Lung (tissue), 12 donors: ENCODE results near the gene MED23. TPM values are rescaled to one million over a fixed set of nuclear protein-coding genes. Genes with fewer than 3 reads are reported as not detected.

ENCODE experiments used
- ATAC-seq: fragments of 200-7000 bp; cut with Tn5 transposase; one replicate; pipeline ENCODE4 v1.9.1; 2020; ENCODE audit warnings: moderate number of reproducible peaks; ENCODE audit not compliant: insufficient read depth, low FRiP score
- DNase-seq, 3 donors: peaks; one replicate each; pipeline ENCODE4 v3.0.0-alpha.2; 2013 to 2017
- H3K27ac ChIP-seq, 2 donors: one replicate each; pipeline ENCODE4 v1.5.1; 2013; ENCODE audit warnings: mild to moderate bottlenecking in 2 of 2, moderate library complexity in 2 of 2, control low read depth in 1 of 2, inconsistent platforms in 1 of 2, low read depth in 1 of 2, low read length in 1 of 2
- H3K27me3 ChIP-seq, 3 donors: one replicate each; pipeline ENCODE4 v1.5.1; 2013; ENCODE audit warnings: low read length in 2 of 3; ENCODE audit not compliant: control insufficient read depth in 3 of 3, insufficient read depth in 3 of 3
- H3K36me3 ChIP-seq, 4 donors: one replicate each; pipeline ENCODE4 v1.5.1; 2013; ENCODE audit warnings: low read length in 4 of 4, mild to moderate bottlenecking in 1 of 4, moderate library complexity in 1 of 4; ENCODE audit not compliant: control insufficient read depth in 4 of 4, insufficient read depth in 4 of 4
- H3K4me1 ChIP-seq, 5 donors: one replicate each; pipeline ENCODE4 v1.5.1; 2013; ENCODE audit warnings: low read length in 5 of 5, mild to moderate bottlenecking in 2 of 5, moderate library complexity in 1 of 5; ENCODE audit not compliant: control insufficient read depth in 5 of 5, insufficient read depth in 5 of 5
- H3K4me3 ChIP-seq: one replicate; pipeline ENCODE4 v1.5.1; 2013; ENCODE audit warnings: mild to moderate bottlenecking, control low read depth, moderate library complexity
- H3K9ac ChIP-seq, 2 donors: one replicate each; pipeline ENCODE4 v1.5.1; 2013; ENCODE audit warnings: low read length in 2 of 2, control low read depth in 1 of 2; ENCODE audit not compliant: insufficient read depth in 1 of 2
- H3K9me3 ChIP-seq, 4 donors: one replicate each; pipeline ENCODE4 v1.5.1; 2013; ENCODE audit warnings: low read length in 3 of 4, mild to moderate bottlenecking in 1 of 4, moderate library complexity in 1 of 4; ENCODE audit not compliant: control insufficient read depth in 4 of 4, insufficient read depth in 3 of 4
- CTCF ChIP-seq: IDR thresholded peaks from 2 replicates; pipeline ENCODE4 v1.5.1; 2012; ENCODE audit warnings: mild to moderate bottlenecking; ENCODE audit errors: control extremely low read depth, extremely low read depth
- WGBS, 2 donors: extraction: QIAGEN DNeasy Blood & Tissue Kit; methylation state at CpG; one replicate each; pipeline ENCODE4 v1.1.7; 2013; 5-methylcytosine and 5-hydroxymethylcytosine counted together
- polyA plus RNA-seq, 2 donors: library from polyadenylated mRNA; stranded (reverse); fragments of 200-250 nt; gene quantifications; one replicate each; pipeline ENCODE4 v1.2.1, GENCODE V29; 2013
- total RNA-seq, 2 donors: library from RNA; depleted of rRNA in 1 of 2; stranded (reverse); fragments of >200 nt in 1 of 2; gene quantifications; one replicate each; pipeline ENCODE4 v1.2.1, GENCODE V29; 2014 to 2021
- donor health status: control.
- donor health status: control.
- donor health status: Bipolar disorder and iron deficiency.
- donor health status: healthy.
- donor health status: DM: yes; HTN: yes; CAD: no.

Gene MED23
- total and polyA plus RNA-seq, 4 donors: 8.7 to 69.0 (median 18.5) TPM

GRCh38 chr6:131645846-131646245 lies 17.8 kb upstream of the MED23 start:
- no peak for DNase-seq
- no peak overlapping the region for H3K27ac ChIP-seq
- H3K27me3 ChIP-seq: no peaks in the 10 kb centered on the region
- no peaks in the 10 kb centered on the region for H3K4me1 ChIP-seq
- WGBS, 2 donors: 91 to 96% methylated on average over 2 of the region's 2 CpGs
- no peak for ATAC-seq
- H3K36me3 ChIP-seq: no peaks in the 10 kb centered on the region
- H3K4me3 ChIP-seq: no peak overlapping the region
- TF ChIP-seq CTCF: no peak
- H3K9me3 ChIP-seq: no peaks in the 10 kb centered on the region
- no peak overlapping the region for H3K9ac ChIP-seq

GRCh38 chr6:131644921-131645320 lies 16.9 kb upstream of the MED23 start:
- Histone ChIP-seq H3K9ac (no peak overlapping the region), H3K36me3 (no peaks in the 10 kb centered on the region), H3K9me3 (no peaks in the 10 kb centered on the region), H3K27me3 (no peaks in the 10 kb centered on the region), H3K4me3 (no peak overlapping the region), H3K27ac (no peak overlapping the region), H3K4me1 (no peaks in the 10 kb centered on the region)
- ATAC-seq: no peak
- no peak for TF ChIP-seq CTCF
- no peak for DNase-seq
- 85 to 91% methylated on average over 1 of the region's 1 CpG for WGBS, 2 donors

- no peak for DNase-seq
- TF ChIP-seq CTCF: no peak
- H3K9me3 ChIP-seq: no peaks in the 10 kb centered on the region
- H3K9ac ChIP-seq: no peak overlapping the region
- H3K27me3 ChIP-seq: no peaks in the 10 kb centered on the region
- H3K36me3 ChIP-seq: no peaks in the 10 kb centered on the region
- H3K4me3 ChIP-seq: no peak overlapping the region
- no peaks in the 10 kb centered on the region for H3K4me1 ChIP-seq
- H3K27ac ChIP-seq: no peak overlapping the region
- no peak for ATAC-seq
- WGBS, 2 donors: 70 to 90% methylated on average over 2 of the region's 2 CpGs
Measured at GRCh38 chr6:131643855-131644460, 15.9 kb upstream of the MED23 start.
